SU-DHL-6 (cell line): Measurements from ENCODE around the gene TBCA.
A peak's percentile ranks its signal among the peaks of the same experiment; 100 is the strongest.

Experiments
- H2AFZ ChIP-seq: fragments of 200-600 bp; sonication (generic); 2 replicates; pipeline ENCODE4 v1.6.1; 2014; ENCODE audit warnings: low read depth, mild to moderate bottlenecking, moderate library complexity, mixed read lengths, antibody characterized with exemption, low read length; ENCODE audit not compliant: severe bottlenecking
- H3F3A ChIP-seq: fragments of 200-600 bp; shearing (Covaris generic); 2 replicates; pipeline ENCODE4 v1.6.0; 2016; ENCODE audit warnings: antibody characterized with exemption, mild to moderate bottlenecking; ENCODE audit not compliant: insufficient read depth
- H3K27ac ChIP-seq: fragments of 200-600 bp; sonication (generic); 2 replicates; pipeline ENCODE4 v1.5.1; 2016; ENCODE audit warnings: low read depth, mild to moderate bottlenecking, low read length, moderate library complexity, mixed read lengths
- H3K27me3 ChIP-seq: fragments of 200-600 bp; sonication (generic), shearing (Covaris generic); 2 replicates; pipeline ENCODE4 v1.6.0; 2014; ENCODE audit warnings: mild to moderate bottlenecking, low read length
- H3K36me3 ChIP-seq: fragments of 200-600 bp; sonication (generic); 2 replicates; pipeline ENCODE4 v1.6.1; 2014; ENCODE audit warnings: mild to moderate bottlenecking, low read length, mixed read lengths
- H3K4me2 ChIP-seq: fragments of 300-600, 200-600 bp; shearing (Covaris generic), sonication (generic); 2 replicates; pipeline ENCODE4 v1.6.0; 2014; ENCODE audit warnings: low read length, low read depth, mild to moderate bottlenecking; ENCODE audit not compliant: poor library complexity, severe bottlenecking
- H3K4me3 ChIP-seq: fragments of 200-600 bp; sonication (generic); 2 replicates; pipeline ENCODE4 v1.5.1; 2014; ENCODE audit warnings: antibody characterized with exemption, low read length, mild to moderate bottlenecking, mixed read lengths; ENCODE audit not compliant: insufficient read depth, poor library complexity, severe bottlenecking
- H3K79me2 ChIP-seq: fragments of 200-600 bp; sonication (generic); 2 replicates; pipeline ENCODE4 v1.6.1; 2014; ENCODE audit warnings: mild to moderate bottlenecking, low read length, moderate library complexity; ENCODE audit not compliant: insufficient read depth
- H3K9ac ChIP-seq: fragments of 200-600 bp; sonication (generic); 2 replicates; pipeline ENCODE4 v1.7.0; 2014; ENCODE audit warnings: mild to moderate bottlenecking, low read length
- H3K9me2 ChIP-seq: fragments of 200-600 bp; sonication (generic); replicated peaks from 2 replicates; pipeline ENCODE4 v1.6.1; 2014; ENCODE audit warnings: low read length; ENCODE audit not compliant: insufficient read depth
- H3K9me3 ChIP-seq: fragments of 200-600 bp; sonication (generic); 2 replicates; pipeline ENCODE4 v1.6.1; 2014; ENCODE audit warnings: low read length, mixed read lengths; ENCODE audit not compliant: insufficient read depth
- H4K20me1 ChIP-seq: fragments of 200-600 bp; sonication (generic); 2 replicates; pipeline ENCODE4 v1.6.1; 2014; ENCODE audit warnings: low read depth, mild to moderate bottlenecking, antibody characterized with exemption, low read length, moderate library complexity, mixed read lengths
- EZH2phosphoT487 ChIP-seq: fragments of 200-600 bp; sonication (generic), shearing (Covaris generic); conservative IDR thresholded peaks from 2 replicates; pipeline ENCODE4 v1.6.1; 2018; ENCODE audit warnings: mild to moderate bottlenecking, antibody characterized with exemption, low read length, moderate library complexity, mixed read lengths
- TF ChIP-seq, protein P1 (sequence below): fragments of 200-600 bp; sonication (generic); IDR thresholded peaks from one replicate; pipeline ENCODE4 v1.5.1; 2017; ENCODE audit warnings: antibody characterized with exemption, mild to moderate bottlenecking, low read length, moderate library complexity; ENCODE audit not compliant: insufficient read depth, poor library complexity, severe bottlenecking

The TBCA gene

GRCh38 chr5:77645995-77646639, 130.0 kb downstream of the TBCA start:
- Histone ChIP-seq H3K27ac (no peak overlapping the region), H2AFZ (no peak overlapping the region), H3K79me2 (no peaks in the 10 kb centered on the region), H3K27me3 (no peaks in the 10 kb centered on the region), H3K9me2 (no peaks in the 10 kb centered on the region), H4K20me1 (no peaks in the 10 kb centered on the region), H3K4me3 (no peak overlapping the region), H3K36me3 (no peaks in the 10 kb centered on the region), H3K9ac (no peak overlapping the region), H3K4me2 (peak overlapping the region; percentile 78), H3K9me3 (no peaks in the 10 kb centered on the region), H3F3A (no peaks in the 10 kb centered on the region)
- TF ChIP-seq EZH2phosphoT487, result no peak
- TF ChIP-seq, protein P1, sequence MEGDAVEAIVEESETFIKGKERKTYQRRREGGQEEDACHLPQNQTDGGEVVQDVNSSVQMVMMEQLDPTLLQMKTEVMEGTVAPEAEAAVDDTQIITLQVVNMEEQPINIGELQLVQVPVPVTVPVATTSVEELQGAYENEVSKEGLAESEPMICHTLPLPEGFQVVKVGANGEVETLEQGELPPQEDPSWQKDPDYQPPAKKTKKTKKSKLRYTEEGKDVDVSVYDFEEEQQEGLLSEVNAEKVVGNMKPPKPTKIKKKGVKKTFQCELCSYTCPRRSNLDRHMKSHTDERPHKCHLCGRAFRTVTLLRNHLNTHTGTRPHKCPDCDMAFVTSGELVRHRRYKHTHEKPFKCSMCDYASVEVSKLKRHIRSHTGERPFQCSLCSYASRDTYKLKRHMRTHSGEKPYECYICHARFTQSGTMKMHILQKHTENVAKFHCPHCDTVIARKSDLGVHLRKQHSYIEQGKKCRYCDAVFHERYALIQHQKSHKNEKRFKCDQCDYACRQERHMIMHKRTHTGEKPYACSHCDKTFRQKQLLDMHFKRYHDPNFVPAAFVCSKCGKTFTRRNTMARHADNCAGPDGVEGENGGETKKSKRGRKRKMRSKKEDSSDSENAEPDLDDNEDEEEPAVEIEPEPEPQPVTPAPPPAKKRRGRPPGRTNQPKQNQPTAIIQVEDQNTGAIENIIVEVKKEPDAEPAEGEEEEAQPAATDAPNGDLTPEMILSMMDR, result no peak

DNA sequence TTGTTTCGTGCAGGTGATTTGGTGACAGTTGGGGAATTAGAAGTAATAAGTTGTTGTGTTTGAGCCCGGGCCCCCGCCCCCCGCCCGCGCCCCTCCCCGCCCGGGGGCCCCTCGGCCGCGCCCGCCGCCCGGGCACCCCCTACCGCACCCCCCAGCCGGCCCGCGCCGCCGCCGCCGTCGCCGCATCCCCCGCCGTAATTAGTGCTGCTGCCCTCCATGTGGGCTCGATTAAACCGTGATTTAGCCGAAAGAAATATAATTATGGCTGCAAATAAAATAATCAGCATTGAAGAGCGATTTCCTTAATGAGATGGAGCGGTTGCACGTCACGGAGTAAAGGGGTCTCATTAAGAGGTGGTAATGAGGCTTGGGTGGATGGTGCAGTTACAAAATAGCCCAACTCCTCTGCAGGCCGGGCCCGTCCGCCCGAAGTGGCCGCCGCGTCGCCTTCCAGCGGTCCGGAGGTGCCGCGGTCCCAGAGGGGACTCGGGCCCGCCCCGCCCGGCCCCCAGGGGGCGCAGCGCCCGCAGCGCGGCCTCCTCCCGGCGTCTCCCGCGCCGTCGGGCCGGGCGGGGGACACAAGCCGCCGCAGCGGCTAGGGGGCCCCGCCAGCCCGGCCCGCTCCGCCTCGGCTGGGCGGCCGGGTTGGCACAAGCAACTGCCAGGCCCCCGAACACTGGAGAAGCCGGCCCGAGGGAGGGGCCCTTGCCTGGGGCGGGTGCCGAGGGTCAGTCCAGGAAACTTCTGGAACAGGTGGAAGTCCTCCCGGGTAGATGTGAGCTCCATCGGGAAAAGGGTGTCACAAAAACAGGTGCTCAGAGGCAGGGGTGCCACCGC, 130.8 kb downstream of the TBCA start:
- Histone ChIP-seq H3K4me2 (peak overlapping the region; percentile 78), H3K27ac (no peak overlapping the region), H2AFZ (no peak overlapping the region), H3K79me2 (no peaks in the 10 kb centered on the region), H3K36me3 (no peaks in the 10 kb centered on the region), H3K9me3 (no peaks in the 10 kb centered on the region), H3K27me3 (no peaks in the 10 kb centered on the region), H3F3A (no peaks in the 10 kb centered on the region), H4K20me1 (no peaks in the 10 kb centered on the region), H3K4me3 (peak overlapping the region; percentile 53), H3K9ac (peak overlapping the region; percentile 23; the same call in 1 of the 2 replicates), H3K9me2 (no peaks in the 10 kb centered on the region)
- no peak for TF ChIP-seq EZH2phosphoT487
- TF ChIP-seq, protein P1, result peak; percentile 14

DNA sequence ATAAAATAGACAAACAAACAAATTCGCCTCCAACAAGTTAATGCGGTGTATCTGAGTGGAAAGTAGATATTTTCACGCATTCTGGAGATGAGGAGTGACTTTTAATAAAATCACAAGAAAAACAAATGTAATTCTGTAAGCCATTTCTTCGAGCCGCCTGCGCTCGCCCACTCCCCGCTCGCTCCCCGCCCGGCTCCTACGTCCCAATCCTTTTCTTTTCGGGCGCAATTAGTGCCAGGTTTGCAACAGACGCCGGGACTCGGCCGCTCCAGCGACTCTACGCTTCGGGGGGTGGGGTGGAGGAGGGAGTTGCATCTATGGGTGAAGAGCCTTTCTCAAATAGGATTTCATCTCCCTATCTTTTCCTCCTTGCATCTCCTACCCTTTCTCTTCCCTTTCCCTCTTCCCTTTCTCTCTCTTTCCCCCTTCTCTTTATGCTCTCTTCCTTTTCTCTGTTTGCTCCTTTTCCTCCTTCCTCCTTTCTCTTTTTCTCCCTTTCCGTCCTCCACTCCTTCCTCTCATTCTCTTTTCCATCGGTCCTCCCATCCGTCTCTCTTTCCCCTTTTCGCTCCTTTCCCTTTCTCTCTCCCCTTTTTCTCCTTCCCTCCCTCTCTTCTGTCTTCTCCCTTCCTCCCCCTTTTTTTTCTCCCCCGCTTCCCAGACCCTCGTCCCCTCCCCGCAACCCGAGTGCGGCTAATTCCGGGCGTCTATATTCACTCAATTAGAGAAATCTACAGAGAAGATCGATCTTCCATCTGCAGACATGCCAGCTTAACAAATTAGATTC, 131.6 kb downstream of the TBCA start:
- no peaks in the 10 kb centered on the region for H3K27me3 ChIP-seq
- H3K9ac ChIP-seq, result no peak overlapping the region
- no peaks in the 10 kb centered on the region for H3F3A ChIP-seq
- no peak overlapping the region for H2AFZ ChIP-seq
- no peaks in the 10 kb centered on the region for H3K9me3 ChIP-seq
- H4K20me1 ChIP-seq, result no peaks in the 10 kb centered on the region
- no peak for TF ChIP-seq EZH2phosphoT487
- TF ChIP-seq, protein P1, result no peak
- no peaks in the 10 kb centered on the region for H3K36me3 ChIP-seq
- peak overlapping the region; percentile 35 for H3K4me3 ChIP-seq
- H3K79me2 ChIP-seq, result no peaks in the 10 kb centered on the region
- H3K27ac ChIP-seq, result no peak overlapping the region
- peak overlapping the region; percentile 78 for H3K4me2 ChIP-seq
- H3K9me2 ChIP-seq, result no peaks in the 10 kb centered on the region
